Epithelial cell of esophagus (primary cell): Measurements from ENCODE around the gene FOXL3.

Experiments
- DNase-seq: peaks from one replicate; pipeline ENCODE4 v3.0.0; 2010; ENCODE audit warnings: low read depth
- H3K4me3 ChIP-seq: 2 replicates; pipeline ENCODE4 v1.5.1; 2011; ENCODE audit warnings: mild to moderate bottlenecking, low read length, control low read depth
- TF ChIP-seq, protein P1 (sequence below): IDR thresholded peaks from 2 replicates; pipeline ENCODE4 v1.5.1; 2011; ENCODE audit warnings: low read depth, mild to moderate bottlenecking, low read length, control low read depth, inconsistent platforms; ENCODE audit not compliant: insufficient read depth; ENCODE audit errors: missing control alignments

Gene FOXL3

DNA sequence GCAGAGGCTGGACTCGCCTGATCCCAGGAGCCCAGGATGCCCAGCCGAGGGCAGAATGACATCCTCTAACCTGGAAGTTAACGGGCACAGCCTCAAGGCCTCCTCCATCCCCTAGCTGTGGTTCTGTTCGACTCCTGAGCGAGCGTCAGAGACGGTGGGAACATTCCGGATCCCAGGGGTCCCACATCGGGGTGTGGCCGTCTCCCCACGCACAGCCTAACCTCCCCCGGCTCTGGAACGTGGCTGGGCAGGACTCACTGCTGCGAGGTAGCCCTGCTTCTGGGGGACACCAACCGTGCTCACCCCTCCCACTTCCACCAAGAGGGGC lies 8.4 kb downstream of the FOXL3 start:
- DNase-seq = no peak
- TF ChIP-seq, protein P1, sequence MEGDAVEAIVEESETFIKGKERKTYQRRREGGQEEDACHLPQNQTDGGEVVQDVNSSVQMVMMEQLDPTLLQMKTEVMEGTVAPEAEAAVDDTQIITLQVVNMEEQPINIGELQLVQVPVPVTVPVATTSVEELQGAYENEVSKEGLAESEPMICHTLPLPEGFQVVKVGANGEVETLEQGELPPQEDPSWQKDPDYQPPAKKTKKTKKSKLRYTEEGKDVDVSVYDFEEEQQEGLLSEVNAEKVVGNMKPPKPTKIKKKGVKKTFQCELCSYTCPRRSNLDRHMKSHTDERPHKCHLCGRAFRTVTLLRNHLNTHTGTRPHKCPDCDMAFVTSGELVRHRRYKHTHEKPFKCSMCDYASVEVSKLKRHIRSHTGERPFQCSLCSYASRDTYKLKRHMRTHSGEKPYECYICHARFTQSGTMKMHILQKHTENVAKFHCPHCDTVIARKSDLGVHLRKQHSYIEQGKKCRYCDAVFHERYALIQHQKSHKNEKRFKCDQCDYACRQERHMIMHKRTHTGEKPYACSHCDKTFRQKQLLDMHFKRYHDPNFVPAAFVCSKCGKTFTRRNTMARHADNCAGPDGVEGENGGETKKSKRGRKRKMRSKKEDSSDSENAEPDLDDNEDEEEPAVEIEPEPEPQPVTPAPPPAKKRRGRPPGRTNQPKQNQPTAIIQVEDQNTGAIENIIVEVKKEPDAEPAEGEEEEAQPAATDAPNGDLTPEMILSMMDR = no peak
- H3K4me3 ChIP-seq = no peak overlapping the region

DNA sequence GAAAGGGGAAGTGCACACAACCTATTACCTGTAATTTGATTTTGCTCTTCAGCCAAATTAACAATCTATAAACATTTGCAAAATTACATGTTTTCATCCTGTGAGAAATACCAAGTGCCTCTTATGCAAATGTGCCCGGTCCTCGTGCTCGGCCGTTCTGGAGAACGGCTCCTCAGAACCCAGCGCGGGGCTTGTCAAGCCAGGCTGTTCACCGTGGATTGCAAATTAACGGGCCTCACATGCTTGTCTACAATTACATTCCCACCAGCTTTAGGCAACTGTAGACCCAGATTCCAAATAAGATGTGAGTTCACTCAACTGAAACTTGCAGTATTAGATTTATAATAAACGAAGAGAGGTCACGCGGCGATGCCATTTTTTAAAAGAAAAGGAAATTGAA lies 8.8 kb downstream of the FOXL3 start:
- TF ChIP-seq, protein P1 = no peak
- no peak overlapping the region for H3K4me3 ChIP-seq
- DNase-seq = no peak

DNA sequence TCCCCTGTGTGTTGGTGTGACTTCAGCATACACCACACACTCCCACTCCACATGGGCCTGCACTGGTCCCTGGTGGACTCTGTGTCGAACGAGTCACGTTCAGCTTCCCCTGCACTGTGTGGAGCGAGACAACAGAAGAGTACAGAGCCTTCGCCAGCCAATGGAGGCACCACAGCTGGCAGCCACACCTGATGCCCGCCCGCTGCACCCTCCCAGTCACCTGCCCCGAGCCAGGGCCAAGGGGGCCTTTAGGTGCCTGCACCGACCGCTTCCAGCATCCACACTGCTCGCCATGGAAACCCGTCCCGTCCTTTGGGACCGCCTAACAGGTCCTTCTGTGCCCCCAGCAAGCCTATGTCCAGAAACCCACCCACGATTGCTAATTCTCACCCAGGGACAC lies 9.2 kb downstream of the FOXL3 start:
- TF ChIP-seq, protein P1 = no peak
- no peak for DNase-seq

DNA sequence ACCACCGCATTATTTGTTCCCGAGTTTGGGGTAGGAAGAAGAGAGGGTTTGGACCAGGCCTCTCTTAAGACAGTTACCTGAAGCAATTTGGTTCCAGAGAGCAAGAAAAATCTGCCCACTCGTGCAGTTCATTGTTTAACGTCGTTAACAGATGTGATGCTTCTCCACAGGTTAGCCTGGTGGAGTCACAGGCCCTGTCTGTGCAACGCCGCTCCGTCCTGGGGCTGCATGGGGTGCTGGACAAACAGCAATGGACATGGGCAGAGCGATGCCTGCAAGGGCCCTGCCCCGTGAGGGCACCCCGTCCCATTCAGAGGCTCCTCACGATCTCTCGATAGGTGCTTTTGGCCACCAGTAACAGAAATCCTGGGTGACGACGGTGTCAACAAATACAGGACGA lies 9.7 kb downstream of the FOXL3 start:
- TF ChIP-seq, protein P1 = no peak
- H3K4me3 ChIP-seq = no peak overlapping the region
- DNase-seq = no peak

More for the DNA sequence above, 9.2 kb downstream of the FOXL3 start:
- no peak overlapping the region for H3K4me3 ChIP-seq

DNA sequence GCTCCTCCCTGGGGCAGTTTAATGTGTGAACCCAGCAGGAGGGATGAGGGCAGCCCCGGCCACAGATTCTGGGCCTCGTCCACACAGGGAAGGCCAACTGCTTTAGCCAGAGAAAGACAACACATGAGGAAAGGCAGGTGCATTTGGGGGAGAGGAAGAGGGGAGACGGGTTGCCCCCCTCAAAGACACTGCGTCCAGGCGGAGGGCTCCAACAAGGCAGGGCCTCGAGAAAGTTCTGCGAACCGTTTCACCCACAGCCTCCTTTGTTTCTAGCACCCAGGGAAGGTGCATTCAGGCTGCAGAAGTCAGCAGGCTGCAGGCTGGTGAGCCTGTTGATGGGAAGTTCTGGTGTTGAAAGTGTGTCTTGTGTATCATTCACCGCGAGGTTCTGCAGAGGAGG lies 10.1 kb downstream of the FOXL3 start:
- DNase-seq = no peak
- TF ChIP-seq, protein P1 = no peak
- H3K4me3 ChIP-seq = no peak overlapping the region

DNA sequence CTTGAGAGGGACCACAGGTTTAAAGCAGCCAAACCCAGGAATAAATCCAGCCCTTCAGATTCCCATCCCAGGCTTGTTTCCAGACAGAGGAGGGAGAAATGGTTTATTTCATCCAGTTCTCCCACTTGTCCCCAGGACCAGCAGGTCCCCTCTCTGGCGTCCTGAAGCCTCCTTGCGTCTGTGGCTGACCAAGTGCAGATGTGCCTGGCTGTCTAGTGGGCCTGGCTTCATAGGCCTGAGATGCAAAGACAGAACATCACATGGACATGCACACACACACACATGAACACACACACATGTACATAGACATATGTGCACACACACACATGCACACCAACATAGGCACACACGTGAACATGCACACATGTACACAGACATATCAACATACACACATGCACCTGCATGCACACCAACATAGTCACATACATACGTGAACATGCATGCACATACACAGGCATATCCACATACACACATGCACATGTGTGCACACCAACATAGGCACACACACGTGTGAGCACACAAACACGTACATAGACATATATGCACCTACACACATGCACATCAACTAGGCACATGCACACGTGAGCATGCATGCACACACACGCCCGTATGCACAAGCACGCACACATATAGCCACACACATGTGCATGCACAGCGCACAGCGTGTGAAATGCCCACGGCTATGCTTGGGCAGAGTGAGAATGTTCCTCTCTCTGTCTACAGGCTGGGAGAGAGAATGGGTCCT lies 10.7 kb downstream of the FOXL3 start:
- TF ChIP-seq, protein P1 = no peak
- DNase-seq = no peak
- no peak overlapping the region for H3K4me3 ChIP-seq

DNA sequence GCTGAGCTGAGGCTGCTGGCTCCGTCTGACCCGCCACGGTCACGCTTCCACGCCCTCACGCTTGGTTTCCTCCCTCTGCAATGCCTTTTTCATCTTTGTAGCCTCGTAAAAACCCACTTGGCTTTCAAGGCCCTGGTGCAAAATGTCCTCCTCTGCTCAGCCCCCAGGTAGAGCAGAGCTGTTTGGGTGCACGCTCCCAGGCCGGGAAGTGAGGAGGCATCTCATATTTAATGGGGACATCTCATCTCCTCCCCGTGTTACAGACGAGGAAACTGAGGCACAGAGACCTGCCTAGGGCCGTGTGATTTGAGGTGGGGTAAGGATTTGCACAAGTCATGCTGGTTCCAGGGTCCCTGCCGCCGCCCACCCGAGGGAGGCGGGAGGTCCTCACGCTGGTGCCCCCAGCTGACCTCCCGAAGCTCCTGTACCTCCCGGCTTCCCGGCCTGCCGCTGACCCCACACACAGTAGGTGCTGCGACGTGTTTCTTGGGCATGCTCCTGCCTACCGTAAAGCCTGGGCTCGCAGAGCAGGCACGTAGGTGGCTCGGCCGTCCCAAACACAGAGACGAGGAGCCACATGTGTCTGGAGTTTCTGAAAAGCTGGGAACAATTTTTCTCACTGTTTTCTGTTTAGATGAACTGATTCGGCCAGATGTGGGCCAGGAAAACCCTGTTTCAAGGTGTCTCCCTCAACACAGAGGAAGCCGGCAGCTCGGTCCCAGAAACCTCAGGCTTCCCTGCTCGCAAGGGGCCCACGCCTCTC lies 11.5 kb downstream of the FOXL3 start:
- TF ChIP-seq, protein P1 = no peak
- H3K4me3 ChIP-seq = no peak overlapping the region
- DNase-seq = no peak
